OCI-LY3 (cell line): ENCODE measurements around the gene ARL6IP1.

Source experiments
- H2AFZ ChIP-seq: fragments of 200-600, 300-600 bp; shearing (Covaris generic); 2 replicates; pipeline ENCODE4 v1.6.0; 2014; ENCODE audit warnings: antibody characterized with exemption, low read depth, low read length
- H3K27ac ChIP-seq: fragments of 200-600, 300-600 bp; sonication (generic); 2 replicates; pipeline ENCODE4 v1.5.1; 2014; ENCODE audit warnings: mild to moderate bottlenecking, low read length, moderate library complexity, mixed read lengths
- H3K27me3 ChIP-seq: fragments of 200-600, 300-600 bp; sonication (generic); 2 replicates; pipeline ENCODE4 v1.6.1; 2014; ENCODE audit warnings: low read depth, low read length, mixed read lengths
- H3K36me3 ChIP-seq: fragments of 200-600, 300-600 bp; sonication (generic); replicated peaks from 2 replicates; pipeline ENCODE3; 2014; ENCODE audit warnings: low read depth, low read length, mixed read lengths
- H3K4me1 ChIP-seq: fragments of 300-600, 200-600 bp; sonication (generic); 2 replicates; pipeline ENCODE4 v1.6.1; 2014; ENCODE audit warnings: low read length, mixed read lengths
- H3K4me2 ChIP-seq: fragments of 200-600, 300-600 bp; sonication (generic); 2 replicates; pipeline ENCODE4 v1.6.1; 2014; ENCODE audit warnings: low read length, mixed read lengths
- H3K4me3 ChIP-seq: fragments of 300-600, 200-600 bp; sonication (generic); 2 replicates; pipeline ENCODE4 v1.5.1; 2014; ENCODE audit warnings: antibody characterized with exemption, mild to moderate bottlenecking, low read length, moderate library complexity
- H3K79me2 ChIP-seq: fragments of 300-600, 200-600 bp; shearing (Covaris generic); 2 replicates; pipeline ENCODE4 v1.6.1; 2014; ENCODE audit warnings: mild to moderate bottlenecking, low read length, mixed read lengths
- H3K9ac ChIP-seq: fragments of 300-600, 200-600 bp; shearing (Covaris generic); 2 replicates; pipeline ENCODE4 v1.6.0; 2014; ENCODE audit warnings: mild to moderate bottlenecking, low read length, moderate library complexity
- H3K9me3 ChIP-seq: fragments of 200-600, 300-600 bp; shearing (Covaris generic); 2 replicates; pipeline ENCODE4 v1.6.1; 2014; ENCODE audit warnings: low read length, mixed read lengths; ENCODE audit not compliant: insufficient read depth
- H4K20me1 ChIP-seq: fragments of 200-600, 300-600 bp; sonication (generic); 2 replicates; pipeline ENCODE4 v1.6.1; 2016; ENCODE audit warnings: low read length, mixed read lengths; ENCODE audit not compliant: insufficient read depth
- EZH2phosphoT487 ChIP-seq: fragments of 200-600 bp; shearing (Covaris generic); IDR thresholded peaks from 2 replicates; pipeline ENCODE4 v1.6.1; 2018; ENCODE audit warnings: antibody characterized with exemption, mixed run types, low read depth
- TF ChIP-seq, protein P1 (sequence below): fragments of 200-600, 300-600 bp; sonication (generic); IDR thresholded peaks from 2 replicates; pipeline ENCODE4 v1.5.1; 2014; ENCODE audit warnings: antibody characterized with exemption, low read length, low read depth

The ARL6IP1 gene

DNA sequence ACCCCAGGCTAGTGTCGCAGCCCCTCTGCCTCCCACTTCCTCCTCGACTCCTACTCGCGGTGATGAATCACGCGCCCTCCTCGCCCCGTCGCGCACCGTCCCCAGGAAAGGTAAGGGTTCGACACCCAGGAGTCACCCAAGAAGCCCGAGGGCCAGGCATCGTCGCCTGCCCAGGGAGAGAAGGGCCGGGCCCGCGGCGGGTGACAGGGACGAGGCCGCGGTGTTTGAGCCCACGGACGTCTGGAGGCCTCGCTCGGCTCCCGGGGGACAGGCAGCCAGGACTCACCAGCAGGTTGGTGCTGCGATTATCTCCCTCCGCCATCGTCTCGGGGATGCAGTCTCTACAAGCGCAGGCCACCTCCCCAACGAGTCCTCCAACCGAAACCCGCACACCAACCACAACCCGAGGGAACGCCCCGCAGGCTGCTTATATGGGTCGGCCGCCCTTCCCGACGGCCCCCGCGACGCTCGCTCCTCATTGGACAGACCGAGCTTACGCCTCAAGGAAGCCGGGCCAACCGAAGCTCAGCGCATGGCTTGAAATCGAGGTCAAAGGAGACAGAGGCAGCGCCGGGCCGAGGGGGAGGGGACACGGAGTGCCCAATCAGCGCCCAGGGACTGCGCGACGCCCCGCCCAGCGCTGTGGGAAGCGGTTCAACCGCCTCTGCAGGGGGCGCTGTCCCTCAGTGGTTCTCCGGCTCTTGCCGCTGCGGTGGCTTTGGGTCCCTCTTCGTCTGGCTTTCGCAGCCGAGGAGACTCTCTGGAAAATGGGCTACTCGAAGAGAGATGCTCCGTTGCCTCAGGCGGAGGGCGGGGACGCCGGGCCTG lies at the start of gene ARL6IP1:
Gene ARL6IP1 (minus strand): TSS at position 405 of the 828 bp plus-strand sequence. CDS start 83 bp downstream, at position 322.
- Histone ChIP-seq H3K36me3 (peaks cover 36% of the 10 kb centered on the region), H3K4me3 (peak within 1 kb of the TSS; percentile 99), H3K27me3 (no peaks in the 10 kb centered on the region), H3K4me2 (peak within 1 kb of the TSS; percentile 99), H2AFZ (peak within 1 kb of the TSS; percentile 63; the same call in 1 of the 2 replicates), H3K4me1 (peaks cover 29% of the 10 kb centered on the region), H3K9ac (peak within 1 kb of the TSS; percentile 98), H3K9me3 (no peaks in the 10 kb centered on the region), H3K27ac (peak within 1 kb of the TSS; percentile 90), H4K20me1 (peaks cover 35% of the 10 kb centered on the region), H3K79me2 (peaks cover 67% of the 10 kb centered on the region)
- TF ChIP-seq, protein P1, sequence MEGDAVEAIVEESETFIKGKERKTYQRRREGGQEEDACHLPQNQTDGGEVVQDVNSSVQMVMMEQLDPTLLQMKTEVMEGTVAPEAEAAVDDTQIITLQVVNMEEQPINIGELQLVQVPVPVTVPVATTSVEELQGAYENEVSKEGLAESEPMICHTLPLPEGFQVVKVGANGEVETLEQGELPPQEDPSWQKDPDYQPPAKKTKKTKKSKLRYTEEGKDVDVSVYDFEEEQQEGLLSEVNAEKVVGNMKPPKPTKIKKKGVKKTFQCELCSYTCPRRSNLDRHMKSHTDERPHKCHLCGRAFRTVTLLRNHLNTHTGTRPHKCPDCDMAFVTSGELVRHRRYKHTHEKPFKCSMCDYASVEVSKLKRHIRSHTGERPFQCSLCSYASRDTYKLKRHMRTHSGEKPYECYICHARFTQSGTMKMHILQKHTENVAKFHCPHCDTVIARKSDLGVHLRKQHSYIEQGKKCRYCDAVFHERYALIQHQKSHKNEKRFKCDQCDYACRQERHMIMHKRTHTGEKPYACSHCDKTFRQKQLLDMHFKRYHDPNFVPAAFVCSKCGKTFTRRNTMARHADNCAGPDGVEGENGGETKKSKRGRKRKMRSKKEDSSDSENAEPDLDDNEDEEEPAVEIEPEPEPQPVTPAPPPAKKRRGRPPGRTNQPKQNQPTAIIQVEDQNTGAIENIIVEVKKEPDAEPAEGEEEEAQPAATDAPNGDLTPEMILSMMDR, result peak; percentile 83
- no peak for TF ChIP-seq EZH2phosphoT487

DNA sequence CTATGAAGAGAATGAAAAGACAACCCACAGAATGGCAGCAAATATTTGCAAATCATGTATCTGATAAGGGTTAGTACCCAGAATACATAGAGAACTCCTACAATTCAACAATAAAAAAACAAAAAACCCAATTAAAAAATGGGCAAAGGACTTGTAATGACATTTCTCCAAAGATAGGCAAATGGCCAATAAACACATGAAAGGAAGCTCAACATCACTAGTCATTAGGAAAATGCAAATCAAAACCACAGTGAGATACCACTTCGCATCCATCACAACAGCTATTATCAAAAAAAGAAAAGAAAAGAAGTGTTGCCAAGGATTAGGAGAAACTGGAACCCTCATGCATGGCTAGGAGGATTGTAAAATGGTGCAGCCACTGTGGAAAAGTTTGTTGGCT lies 45.1 kb upstream of the ARL6IP1 start:
- no peak overlapping the region for H3K4me3 ChIP-seq
- H3K4me1 ChIP-seq, result no peaks in the 10 kb centered on the region
- no peak overlapping the region for H3K9ac ChIP-seq
- H4K20me1 ChIP-seq, result no peaks in the 10 kb centered on the region; the same call in 1 of the 2 replicates
- H3K27me3 ChIP-seq, result no peaks in the 10 kb centered on the region
- H3K9me3 ChIP-seq, result no peaks in the 10 kb centered on the region
- H2AFZ ChIP-seq, result no peak overlapping the region
- TF ChIP-seq EZH2phosphoT487, result no peak
- TF ChIP-seq, protein P1, result no peak
- H3K36me3 ChIP-seq, result peaks cover 72% of the 10 kb centered on the region
- peaks cover 14% of the 10 kb centered on the region; the same call in 1 of the 2 replicates for H3K79me2 ChIP-seq
- H3K4me2 ChIP-seq, result no peak overlapping the region
- no peak overlapping the region for H3K27ac ChIP-seq

DNA sequence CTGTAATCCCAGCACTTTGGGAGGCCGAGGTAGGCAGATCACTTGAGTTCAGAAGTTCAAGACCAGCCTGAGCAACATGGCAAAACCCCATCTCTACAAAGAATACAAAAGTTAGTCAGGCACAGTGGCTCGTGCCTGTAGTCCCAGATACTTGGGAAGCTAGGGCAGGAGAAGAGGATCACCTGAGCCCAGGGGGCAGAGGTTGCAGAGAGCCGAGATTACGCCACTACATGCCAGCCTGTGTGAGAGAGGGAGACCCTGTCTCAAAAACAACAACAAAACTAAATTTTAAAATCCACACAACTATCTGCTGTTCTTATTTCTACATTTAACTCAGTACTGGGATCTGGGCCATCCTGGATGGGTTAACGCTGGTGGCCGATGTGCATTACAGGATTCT lies 41.2 kb upstream of the ARL6IP1 start:
- Histone ChIP-seq H2AFZ (no peak overlapping the region), H3K36me3 (peaks cover 72% of the 10 kb centered on the region), H3K27me3 (no peaks in the 10 kb centered on the region), H3K79me2 (peaks cover 14% of the 10 kb centered on the region; the same call in 1 of the 2 replicates), H3K9ac (no peak overlapping the region), H3K4me1 (no peaks in the 10 kb centered on the region), H3K4me3 (no peak overlapping the region), H3K4me2 (no peak overlapping the region), H3K9me3 (no peaks in the 10 kb centered on the region), H4K20me1 (no peaks in the 10 kb centered on the region; the same call in 1 of the 2 replicates), H3K27ac (no peak overlapping the region)
- TF ChIP-seq EZH2phosphoT487, result no peak
- TF ChIP-seq, protein P1, result no peak

DNA sequence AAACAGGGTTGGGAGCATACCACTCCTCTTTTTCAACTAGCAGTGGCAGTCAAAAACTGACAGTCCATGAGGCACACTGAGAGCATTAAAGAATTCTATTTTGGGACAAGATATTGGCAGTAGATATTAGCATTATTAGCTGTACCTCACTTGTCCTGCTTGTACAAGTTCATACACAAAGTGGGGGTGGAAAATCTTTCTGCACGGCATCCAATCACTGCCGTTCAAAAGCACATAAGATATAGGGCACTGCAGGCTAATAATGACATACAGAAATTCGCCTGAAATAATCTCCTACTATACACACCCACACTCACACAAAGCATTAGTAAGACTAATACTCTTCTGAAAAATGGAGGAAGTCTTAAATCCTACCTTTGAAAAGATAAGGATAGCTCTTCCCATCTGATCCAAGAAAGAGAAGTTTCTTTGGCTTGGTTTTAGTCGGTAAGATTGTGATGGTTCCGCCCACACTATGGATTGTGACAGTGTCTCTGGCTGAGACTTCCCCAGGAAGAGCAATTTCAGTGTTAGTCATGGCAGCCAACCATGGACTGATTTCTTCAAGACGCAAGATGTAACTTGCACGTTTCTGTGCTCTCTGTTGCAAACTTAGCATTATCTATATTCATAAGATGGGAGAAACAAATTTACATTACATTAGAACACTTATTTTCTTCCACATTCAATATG lies 40.6 kb upstream of the ARL6IP1 start:
- no peak overlapping the region for H2AFZ ChIP-seq
- H3K27me3 ChIP-seq, result no peaks in the 10 kb centered on the region
- H3K9me3 ChIP-seq, result no peaks in the 10 kb centered on the region
- no peak overlapping the region for H3K4me2 ChIP-seq
- H3K36me3 ChIP-seq, result peaks cover 73% of the 10 kb centered on the region
- TF ChIP-seq, protein P1, result no peak
- no peak for TF ChIP-seq EZH2phosphoT487
- no peaks in the 10 kb centered on the region; the same call in 1 of the 2 replicates for H4K20me1 ChIP-seq
- H3K79me2 ChIP-seq, result peaks cover 14% of the 10 kb centered on the region; the same call in 1 of the 2 replicates
- no peak overlapping the region for H3K4me3 ChIP-seq
- no peak overlapping the region for H3K9ac ChIP-seq
- no peak overlapping the region for H3K27ac ChIP-seq
- H3K4me1 ChIP-seq, result no peaks in the 10 kb centered on the region
